Esophagus muscularis mucosa (tissue), 4 donors: ENCODE measurements around the gene GTF2H4. TPM values are rescaled to one million over a fixed set of nuclear protein-coding genes. Genes with fewer than 3 reads are reported as not detected.
A peak's percentile ranks its signal among the peaks of the same experiment; 100 is the strongest.
"Not testable (repeated sequence)": the region's sequence is repeated elsewhere in the genome, so short reads cannot be mapped to it uniquely, and the experiment has no call there.

Experiments used
- DNase-seq: peaks from one replicate; pipeline ENCODE4 v3.0.0-alpha.2; 2017; ENCODE audit errors: extremely low spot score
- H3K27ac ChIP-seq, 4 donors: fragments of 200-600 bp; sonication (generic); replicated peaks in 1 of 4; 1 replicate in 3 of 4; 2 replicates in 1 of 4; pipeline ENCODE4 v1.5.1; 2016 to 2019; ENCODE audit warnings: mild to moderate bottlenecking in 1 of 4
- H3K27me3 ChIP-seq, 4 donors: fragments of 200-600 bp; sonication (generic); one replicate each; pipeline versions ENCODE4 v1.5.1 to v1.6.0; 2016 to 2019
- H3K36me3 ChIP-seq, 4 donors: fragments of 200-600 bp; sonication (generic); one replicate each; pipeline ENCODE4 v1.5.1; 2016 to 2019
- H3K4me1 ChIP-seq, 4 donors: fragments of 200-600 bp; sonication (generic); one replicate each; pipeline ENCODE4 v1.5.1; 2016 to 2019
- H3K4me3 ChIP-seq, 4 donors: fragments of 200-600 bp; sonication (generic); 1 replicate in 2 of 4; 2 replicates in 2 of 4; pipeline ENCODE4 v1.5.1; 2016 to 2019; ENCODE audit warnings: mild to moderate bottlenecking in 4 of 4, moderate library complexity in 1 of 4
- H3K9me3 ChIP-seq, 4 donors: fragments of 200-600 bp; sonication (generic); 1 replicate in 3 of 4; 2 replicates in 1 of 4; pipeline ENCODE4 v1.5.1; 2016 to 2019
- CTCF ChIP-seq, 3 experiments: fragments of 200-600 bp in 2 of 3; fragments of 450-650 bp in 1 of 3; sonication (generic) in 2 of 3; IDR thresholded peaks; one replicate each; pipeline ENCODE4 v1.5.1; 2017 to 2019; ENCODE audit warnings: antibody characterized with exemption in 3 of 3, mild to moderate bottlenecking in 2 of 3, moderate library complexity in 1 of 3
- EP300 ChIP-seq: sonication (generic); formaldehyde crosslinking; IDR thresholded peaks from one replicate; pipeline ENCODE4 v1.6.1; 2017; ENCODE audit warnings: antibody characterized with exemption
- POLR2A ChIP-seq: fragments of 450-650 bp; IDR thresholded peaks from one replicate; pipeline ENCODE4 v1.6.1; 2017; ENCODE audit warnings: antibody characterized with exemption, moderate library complexity, mild to moderate bottlenecking, low read depth
- POLR2AphosphoS5 ChIP-seq, 2 donors: sonication (generic); formaldehyde crosslinking; IDR thresholded peaks; one replicate each; pipeline ENCODE4 v1.6.1; 2017; ENCODE audit warnings: antibody characterized with exemption in 2 of 2
- WGBS: methylation state at CpG from one replicate; pipeline ENCODE4 v1.1.5; 2018; 5-methylcytosine and 5-hydroxymethylcytosine counted together
- intact Hi-C: fragments of 100-400 bp; cut with DNase I; formaldehyde crosslinking; loops from one replicate; pipeline ENCODE4 v1.15.1; 2023
- total RNA-seq, 4 donors: library from RNA; depleted of rRNA; stranded (reverse); fragments of >200 nt; gene quantifications; one replicate each; pipeline versions ENCODE4 v1.1.0 to v1.2.1, GENCODE V29; 2016

The GTF2H4 gene
- total RNA-seq, 4 donors from 2014 or later: 6.3 to 15.4 (median 8.2) TPM

DNA sequence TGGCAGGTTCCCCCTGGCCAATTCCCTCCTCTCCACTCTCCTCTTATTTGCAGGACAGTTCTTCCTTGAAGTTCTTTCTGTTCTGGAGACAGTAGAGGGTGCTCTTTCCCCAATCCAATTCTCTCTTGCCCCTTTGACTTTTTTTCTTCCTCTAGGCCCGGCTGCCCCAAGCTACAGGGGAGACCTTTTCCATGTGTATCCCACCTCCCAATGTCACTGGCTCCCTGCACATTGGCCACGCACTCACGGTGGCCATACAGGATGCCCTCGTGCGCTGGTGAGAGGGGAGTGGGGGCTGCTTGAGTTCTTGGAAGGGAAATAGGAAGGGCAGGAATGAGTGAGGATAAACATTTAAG, 7.6 kb downstream of the GTF2H4 start:
- Histone ChIP-seq H3K9me3 (no peaks in the 10 kb centered on the region), H3K27ac (peak overlapping the region; percentile 85 to 97 (median 90)), H3K4me1 (peaks cover 19 to 30% (median 27%) of the 10 kb centered on the region in 4 donors), H3K27me3 (no peaks in the 10 kb centered on the region), H3K36me3 (peaks cover 16 to 69% (median 58%) of the 10 kb centered on the region in 4 donors), H3K4me3 (no peak overlapping the region)
- peak; percentile 54 to 69 (median 62) for TF ChIP-seq CTCF (IDR thresholded peaks at IDR 0.05)
- TF ChIP-seq POLR2A: no peak
- TF ChIP-seq EP300: no peak
- no peak for TF ChIP-seq POLR2AphosphoS5 (IDR thresholded peaks at IDR 0.05)
- DNase-seq: no peak
- intact Hi-C loops: no loop called here
- 17% methylated on average over 5 of the region's 5 CpGs for WGBS

DNA sequence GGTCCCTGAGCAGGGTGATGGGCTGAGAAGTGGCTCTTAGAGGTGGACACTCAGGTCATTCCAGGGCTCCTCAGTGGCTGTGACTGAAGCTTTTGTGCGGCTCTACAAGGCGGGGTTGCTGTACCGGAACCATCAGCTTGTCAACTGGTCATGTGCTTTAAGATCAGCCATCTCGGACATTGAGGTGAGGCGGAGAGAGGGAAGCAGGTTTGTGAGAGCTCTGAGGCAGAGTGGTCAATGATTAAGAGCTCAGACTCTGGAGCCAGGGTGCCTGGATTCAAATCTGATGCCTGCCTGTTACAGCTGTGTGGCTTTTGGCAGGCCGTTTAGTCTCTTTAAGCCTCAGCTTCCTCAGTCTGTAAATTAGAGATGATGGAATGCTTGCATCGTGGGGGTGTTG, 9.0 kb downstream of the GTF2H4 start:
- intact Hi-C loops: no loop called here
- Histone ChIP-seq H3K4me3 (no peak overlapping the region), H3K36me3 (peaks cover 15 to 69% (median 58%) of the 10 kb centered on the region in 4 donors), H3K9me3 (no peaks in the 10 kb centered on the region), H3K27me3 (no peaks in the 10 kb centered on the region), H3K27ac (no peak overlapping the region), H3K4me1 (peaks cover 19 to 30% (median 27%) of the 10 kb centered on the region in 4 donors)
- TF ChIP-seq EP300 (no peak), POLR2AphosphoS5 (IDR thresholded peaks at IDR 0.05) (no peak), CTCF (IDR thresholded peaks at IDR 0.05) (no peak), POLR2A (no peak)
- WGBS: 93% methylated on average over 6 of the region's 7 CpGs
- no peak for DNase-seq

DNA sequence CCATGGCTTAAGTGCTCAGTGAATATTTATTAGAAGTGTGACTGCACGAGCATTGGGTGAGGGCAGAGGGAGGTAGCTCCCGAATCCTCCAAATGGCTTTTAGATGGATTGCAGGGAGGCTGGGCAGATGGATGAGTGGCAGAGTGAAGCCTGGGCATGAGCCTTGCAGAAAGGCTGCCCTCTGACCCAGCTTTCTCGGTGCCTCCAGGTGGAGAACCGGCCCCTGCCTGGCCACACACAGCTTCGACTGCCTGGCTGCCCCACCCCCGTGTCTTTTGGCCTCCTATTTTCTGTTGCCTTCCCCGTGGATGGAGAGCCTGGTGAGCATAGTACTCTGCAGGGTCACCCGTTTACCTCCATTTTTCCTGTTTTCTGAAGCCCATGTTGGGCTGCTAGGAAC, 9.5 kb downstream of the GTF2H4 start:
- no peak for DNase-seq
- H3K9me3 ChIP-seq: no peaks in the 10 kb centered on the region
- no peak for TF ChIP-seq CTCF (IDR thresholded peaks at IDR 0.05)
- no peaks in the 10 kb centered on the region for H3K27me3 ChIP-seq
- intact Hi-C loops: no loop called here
- no peak overlapping the region for H3K27ac ChIP-seq
- H3K36me3 ChIP-seq: peaks cover 16 to 69% (median 58%) of the 10 kb centered on the region in 4 donors
- WGBS: 91% methylated on average over 8 of the region's 8 CpGs
- H3K4me3 ChIP-seq: no peak overlapping the region
- H3K4me1 ChIP-seq: peaks cover 19 to 30% (median 27%) of the 10 kb centered on the region in 4 donors

- intact Hi-C loops: loop anchor here (2.0 kb wide), 1 partner anchor 160 kb away; no protein-coding TSS in a partner anchor
- H3K27me3 ChIP-seq: no peaks in the 10 kb centered on the region
- H3K4me3 ChIP-seq: no peak overlapping the region
- WGBS: 93% methylated on average over 8 of the region's 8 CpGs
- TF ChIP-seq CTCF (IDR thresholded peaks at IDR 0.05) (no peak), EP300 (no peak), POLR2AphosphoS5 (IDR thresholded peaks at IDR 0.05) (no peak), POLR2A (no peak)
- no peaks in the 10 kb centered on the region for H3K9me3 ChIP-seq
- H3K27ac ChIP-seq: no peak overlapping the region
- H3K36me3 ChIP-seq: peaks cover 16 to 74% (median 65%) of the 10 kb centered on the region in 4 donors
- H3K4me1 ChIP-seq: peaks cover 14 to 23% (median 20%) of the 10 kb centered on the region in 4 donors
- DNase-seq: no peak
Observed at GRCh38 chr6:30918670-30919069, 10.7 kb downstream of the GTF2H4 start.

- Histone ChIP-seq H3K9me3 (no peaks in the 10 kb centered on the region), H3K4me3 (no peak overlapping the region), H3K4me1 (peaks cover 0 to 8% (median 0%) of the 10 kb centered on the region in 4 donors), H3K36me3 (peaks cover 24 to 96% (median 90%) of the 10 kb centered on the region in 4 donors), H3K27ac (no peak overlapping the region), H3K27me3 (no peaks in the 10 kb centered on the region)
- DNase-seq: no peak
- TF ChIP-seq POLR2AphosphoS5 (IDR thresholded peaks at IDR 0.05): no peak
- no peak for TF ChIP-seq CTCF (IDR thresholded peaks at IDR 0.05)
- no peak for TF ChIP-seq POLR2A
- no peak for TF ChIP-seq EP300
- WGBS: 86% methylated on average over 6 of the region's 7 CpGs
- intact Hi-C loops: no loop called here
Observed at GRCh38 chr6:30922447-30922852, 14.4 kb downstream of the GTF2H4 start.

DNA sequence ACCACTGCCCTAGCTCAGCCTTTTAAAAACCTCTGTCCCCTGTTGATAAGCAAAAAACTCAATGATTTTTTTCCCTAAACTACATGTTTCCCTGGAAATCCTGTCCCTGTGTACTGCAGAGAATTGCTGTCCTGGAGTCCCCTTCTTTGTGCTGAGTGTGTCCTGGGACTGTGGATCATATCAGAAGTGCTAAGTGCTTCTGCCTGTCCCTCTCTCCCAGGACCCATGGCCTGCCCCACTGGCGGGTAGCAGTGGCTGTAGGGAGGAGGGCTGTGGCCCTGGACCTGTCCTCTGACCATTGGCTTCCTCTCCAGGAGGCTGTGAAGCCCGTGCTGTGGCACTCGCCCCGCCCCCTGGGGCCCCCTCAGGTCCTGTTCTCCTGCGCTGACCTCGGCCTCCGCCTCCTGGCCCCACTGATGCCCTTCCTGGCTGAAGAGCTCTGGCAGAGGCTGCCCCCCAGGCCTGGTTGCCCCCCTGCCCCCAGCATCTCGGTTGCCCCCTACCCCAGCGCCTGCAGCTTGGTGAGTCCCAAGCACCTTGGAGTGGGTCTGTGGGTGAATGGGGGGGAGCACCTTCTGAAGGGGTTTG, 16.1 kb downstream of the GTF2H4 start:
- peaks cover 24 to 79% (median 74%) of the 10 kb centered on the region in 4 donors for H3K36me3 ChIP-seq
- intact Hi-C loops, H3K27me3 ChIP-seq, H3K4me3 ChIP-seq, H3K9me3 ChIP-seq, H3K4me1 ChIP-seq, DNase-seq, H3K27ac ChIP-seq: not testable (repeated sequence)
- WGBS: 98% methylated on average over 7 of the region's 9 CpGs
